Astrocyte of the hippocampus (primary cell): ENCODE data around the gene ADCY2.

ENCODE experiments used
- DNase-seq: peaks from one replicate; pipeline ENCODE4 v3.0.0; 2011; ENCODE audit warnings: low read depth, low spot score

Gene ADCY2

GRCh38 chr5:7663808-7664207, 267.9 kb downstream of the ADCY2 start:
- no peak for DNase-seq

GRCh38 chr5:7664208-7664607, 268.3 kb downstream of the ADCY2 start:
- no peak for DNase-seq

- DNase-seq = no peak
Observed at GRCh38 chr5:7667216-7667767, 271.4 kb downstream of the ADCY2 start.

- no peak for DNase-seq
Observed at GRCh38 chr5:7668161-7668560, 272.2 kb downstream of the ADCY2 start.

GRCh38 chr5:7668627-7669026, 272.7 kb downstream of the ADCY2 start:
- no peak for DNase-seq

GRCh38 chr5:7671381-7671993, 275.5 kb downstream of the ADCY2 start:
- DNase-seq = no peak

GRCh38 chr5:7673658-7674057, 277.7 kb downstream of the ADCY2 start:
- DNase-seq = peak; percentile 21

GRCh38 chr5:7676455-7676854, 280.5 kb downstream of the ADCY2 start:
- peak; percentile 22 for DNase-seq

- peak; percentile 10 for DNase-seq
Observed at GRCh38 chr5:7678030-7678429, 282.1 kb downstream of the ADCY2 start.

GRCh38 chr5:7679663-7680062, 283.7 kb downstream of the ADCY2 start:
- no peak for DNase-seq

GRCh38 chr5:7680260-7680659, 284.3 kb downstream of the ADCY2 start:
- no peak for DNase-seq

- no peak for DNase-seq
Observed at GRCh38 chr5:7682379-7682778, 286.4 kb downstream of the ADCY2 start.

GRCh38 chr5:7683753-7684152, 287.8 kb downstream of the ADCY2 start:
- no peak for DNase-seq

- DNase-seq = no peak
Observed at GRCh38 chr5:7684826-7685225, 288.9 kb downstream of the ADCY2 start.

GRCh38 chr5:7686794-7687193, 290.9 kb downstream of the ADCY2 start:
- no peak for DNase-seq

- no peak for DNase-seq
Observed at GRCh38 chr5:7690557-7690956, 294.6 kb downstream of the ADCY2 start.

GRCh38 chr5:7705261-7705660, 309.3 kb downstream of the ADCY2 start:
- DNase-seq = no peak

- no peak for DNase-seq
Observed at GRCh38 chr5:7705736-7706135, 309.8 kb downstream of the ADCY2 start.

GRCh38 chr5:7706256-7706655, 310.3 kb downstream of the ADCY2 start:
- DNase-seq = no peak

- DNase-seq = peak; percentile 34
Observed at GRCh38 chr5:7714119-7714518, 318.2 kb downstream of the ADCY2 start.

- no peak for DNase-seq
Observed at GRCh38 chr5:7714697-7715096, 318.8 kb downstream of the ADCY2 start.

GRCh38 chr5:7717691-7718090, 321.8 kb downstream of the ADCY2 start:
- peak; percentile 24 for DNase-seq

- peak; percentile 29 for DNase-seq
Observed at GRCh38 chr5:7728076-7728475, 332.1 kb downstream of the ADCY2 start.
